HG02642 (cell line): Measurements from ENCODE around the gene LUZP2.

Source experiments
- ATAC-seq: cut with Tn5 transposase; IDR thresholded peaks from one replicate; pipeline ENCODE4 v1.9.1; 2021; ENCODE audit warnings: mild to moderate bottlenecking; ENCODE audit not compliant: unreplicated experiment, poor library complexity

LUZP2 gene

GRCh38 chr11:24781288-24781687 is 284.4 kb downstream of the LUZP2 start:
- no peak for ATAC-seq

GRCh38 chr11:24793479-24793878 is 296.6 kb downstream of the LUZP2 start:
- ATAC-seq = no peak

GRCh38 chr11:24794064-24794463 is 297.2 kb downstream of the LUZP2 start:
- no peak for ATAC-seq

- no peak for ATAC-seq
Measured at GRCh38 chr11:24805671-24806070, 308.8 kb downstream of the LUZP2 start.

GRCh38 chr11:24808173-24808572 is 311.3 kb downstream of the LUZP2 start:
- no peak for ATAC-seq

- no peak for ATAC-seq
Measured at GRCh38 chr11:24819006-24819405, 322.2 kb downstream of the LUZP2 start.

GRCh38 chr11:24819863-24820434 is 323.1 kb downstream of the LUZP2 start:
- ATAC-seq = no peak

- no peak for ATAC-seq
Measured at GRCh38 chr11:24820541-24820940, 323.7 kb downstream of the LUZP2 start.

GRCh38 chr11:24828938-24829605 is 332.2 kb downstream of the LUZP2 start:
- ATAC-seq = no peak

- ATAC-seq = no peak
Measured at GRCh38 chr11:24833573-24833972, 336.7 kb downstream of the LUZP2 start.

GRCh38 chr11:24837112-24837511 is 340.3 kb downstream of the LUZP2 start:
- ATAC-seq = no peak

- no peak for ATAC-seq
Measured at GRCh38 chr11:24842308-24842707, 345.5 kb downstream of the LUZP2 start.

GRCh38 chr11:24844406-24844805 is 347.6 kb downstream of the LUZP2 start:
- ATAC-seq = no peak

- ATAC-seq = no peak
Measured at GRCh38 chr11:24848857-24849256, 352.0 kb downstream of the LUZP2 start.

- no peak for ATAC-seq
Measured at GRCh38 chr11:24855951-24856350, 359.1 kb downstream of the LUZP2 start.

- no peak for ATAC-seq
Measured at GRCh38 chr11:24859801-24860300, 363.0 kb downstream of the LUZP2 start.

- no peak for ATAC-seq
Measured at GRCh38 chr11:24861440-24861839, 364.6 kb downstream of the LUZP2 start.

- no peak for ATAC-seq
Measured at GRCh38 chr11:24866743-24867142, 369.9 kb downstream of the LUZP2 start.

- no peak for ATAC-seq
Measured at GRCh38 chr11:24870048-24870447, 373.2 kb downstream of the LUZP2 start.

GRCh38 chr11:24872186-24872585 is 375.3 kb downstream of the LUZP2 start:
- no peak for ATAC-seq

GRCh38 chr11:24872651-24873311 is 375.9 kb downstream of the LUZP2 start:
- ATAC-seq = no peak

GRCh38 chr11:24880962-24881361 is 384.1 kb downstream of the LUZP2 start:
- no peak for ATAC-seq
